GM18502 (cell line): Measurements from ENCODE around the gene MEI1.

ENCODE experiments used
- ATAC-seq: cut with Tn5 transposase; IDR thresholded peaks from one replicate; pipeline ENCODE4 v1.9.1; 2021; ENCODE audit warnings: mild to moderate bottlenecking; ENCODE audit not compliant: unreplicated experiment, poor library complexity

Gene MEI1

DNA sequence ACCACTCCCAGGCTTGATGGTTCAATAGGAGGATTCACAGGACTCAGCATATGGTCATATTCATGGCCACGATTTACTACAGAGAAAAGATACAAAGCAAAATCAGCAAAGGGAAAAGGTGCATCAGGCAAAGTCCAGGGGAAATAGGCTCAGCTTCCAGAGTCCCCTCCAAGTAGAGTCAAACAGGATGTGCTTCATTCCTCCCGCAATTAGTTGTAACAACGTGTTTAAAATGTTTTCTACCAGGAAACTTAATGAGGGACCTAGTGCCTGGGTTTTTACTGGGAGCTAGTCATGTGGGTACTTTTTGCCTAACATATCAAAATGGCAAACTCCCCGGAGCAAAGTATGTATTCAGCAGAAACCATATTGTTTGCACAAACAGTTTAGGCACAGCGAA lies 118.7 kb downstream of the MEI1 start:
- no peak for ATAC-seq

DNA sequence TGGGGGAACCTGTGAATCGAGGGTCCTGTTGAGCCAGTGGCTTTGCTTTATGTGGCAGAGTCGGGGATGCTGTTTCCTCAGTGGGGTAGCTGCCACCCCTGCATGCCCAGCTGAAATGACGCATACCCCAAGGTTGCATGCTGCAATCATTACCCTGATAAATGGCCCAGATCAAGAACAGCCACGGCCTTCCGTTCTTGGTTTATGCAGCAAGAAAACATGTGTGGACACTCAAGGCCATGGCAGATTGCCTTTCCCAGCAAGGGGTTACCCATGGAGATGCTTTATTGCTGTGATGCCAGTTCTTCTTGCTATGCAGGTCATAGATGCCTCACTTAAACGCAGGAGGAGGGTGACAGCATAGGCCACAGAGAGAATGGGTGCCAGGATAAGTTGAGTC lies 119.3 kb downstream of the MEI1 start:
- no peak for ATAC-seq

DNA sequence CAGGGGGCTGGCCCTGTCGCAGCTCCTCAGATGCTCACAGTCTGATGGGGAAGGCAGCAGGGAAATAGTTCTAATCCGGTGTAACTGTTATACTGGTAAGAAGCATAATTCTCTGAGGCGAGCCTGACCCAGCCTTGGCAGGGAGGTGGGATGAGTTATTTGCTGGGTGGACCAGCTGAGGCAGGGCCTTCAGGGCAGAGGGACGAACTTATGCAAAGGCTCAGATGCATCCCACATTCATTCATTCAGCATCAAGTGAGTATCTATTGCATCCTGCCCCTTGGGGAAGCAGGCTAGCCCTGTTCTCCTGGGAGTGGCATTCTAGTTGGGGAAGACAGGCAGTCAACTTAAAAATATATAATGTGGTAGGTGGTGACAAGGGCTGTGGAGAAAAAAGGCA lies 120.0 kb downstream of the MEI1 start:
- ATAC-seq = no peak

DNA sequence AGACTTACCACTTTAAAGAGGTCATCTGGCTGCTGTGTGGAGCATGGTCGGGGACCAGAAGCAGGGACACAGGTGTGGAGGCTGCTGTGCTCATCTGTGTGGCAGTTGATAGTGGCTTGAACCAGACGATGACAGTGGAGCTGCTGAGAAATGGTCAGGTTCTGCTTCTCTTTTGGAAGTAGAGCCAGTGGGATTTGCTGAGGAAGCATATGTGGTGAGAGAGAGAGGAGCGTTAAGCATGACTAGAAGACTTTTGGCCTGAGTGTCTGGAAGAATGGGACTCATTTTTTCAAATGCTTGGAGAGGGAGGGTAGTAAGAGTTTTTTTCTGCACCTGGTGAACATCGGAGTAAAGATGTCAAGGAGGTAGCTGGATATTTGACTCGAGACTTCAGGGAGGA lies 121.1 kb downstream of the MEI1 start:
- ATAC-seq = no peak

DNA sequence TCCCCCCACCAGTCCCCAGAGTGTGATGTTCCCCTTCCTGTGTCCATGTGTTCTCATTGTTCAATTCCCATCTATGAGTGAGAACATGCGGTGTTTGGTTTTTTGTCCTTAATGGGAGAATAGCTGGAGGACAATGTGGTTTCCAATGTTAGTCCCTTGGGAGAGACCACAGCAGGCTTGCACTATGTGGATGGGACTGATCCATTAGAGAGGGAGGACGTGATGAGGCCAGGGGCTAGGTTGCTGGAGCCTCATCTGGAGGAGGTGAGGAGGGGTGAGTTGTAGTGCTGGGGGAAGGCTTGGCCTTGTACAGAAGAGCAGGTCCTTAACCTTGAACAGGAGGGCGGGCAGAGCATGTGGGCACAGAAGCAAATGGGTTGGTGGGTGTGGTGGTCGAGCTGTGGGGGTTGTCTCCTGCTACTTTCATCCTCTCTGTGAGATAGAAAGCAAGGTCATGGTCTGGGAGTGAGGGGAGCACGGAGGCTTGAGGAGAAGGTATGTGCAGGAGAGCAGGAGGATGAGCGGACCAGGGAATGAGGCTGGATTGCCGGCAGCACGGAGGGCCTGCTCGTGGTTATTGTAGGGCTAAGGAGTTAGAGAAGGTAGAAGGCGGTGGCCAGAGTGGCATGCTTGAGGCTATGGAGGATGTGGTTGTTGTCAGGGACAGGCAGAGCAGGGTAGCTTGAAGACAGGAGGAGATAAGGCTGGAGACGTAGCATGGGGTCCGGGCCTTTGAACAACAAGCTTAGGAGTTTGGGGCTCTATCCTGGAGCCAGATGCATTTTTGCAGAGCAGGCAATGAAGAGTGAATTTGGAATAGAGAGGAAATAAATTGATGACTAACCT lies 122.4 kb downstream of the MEI1 start:
- no peak for ATAC-seq

DNA sequence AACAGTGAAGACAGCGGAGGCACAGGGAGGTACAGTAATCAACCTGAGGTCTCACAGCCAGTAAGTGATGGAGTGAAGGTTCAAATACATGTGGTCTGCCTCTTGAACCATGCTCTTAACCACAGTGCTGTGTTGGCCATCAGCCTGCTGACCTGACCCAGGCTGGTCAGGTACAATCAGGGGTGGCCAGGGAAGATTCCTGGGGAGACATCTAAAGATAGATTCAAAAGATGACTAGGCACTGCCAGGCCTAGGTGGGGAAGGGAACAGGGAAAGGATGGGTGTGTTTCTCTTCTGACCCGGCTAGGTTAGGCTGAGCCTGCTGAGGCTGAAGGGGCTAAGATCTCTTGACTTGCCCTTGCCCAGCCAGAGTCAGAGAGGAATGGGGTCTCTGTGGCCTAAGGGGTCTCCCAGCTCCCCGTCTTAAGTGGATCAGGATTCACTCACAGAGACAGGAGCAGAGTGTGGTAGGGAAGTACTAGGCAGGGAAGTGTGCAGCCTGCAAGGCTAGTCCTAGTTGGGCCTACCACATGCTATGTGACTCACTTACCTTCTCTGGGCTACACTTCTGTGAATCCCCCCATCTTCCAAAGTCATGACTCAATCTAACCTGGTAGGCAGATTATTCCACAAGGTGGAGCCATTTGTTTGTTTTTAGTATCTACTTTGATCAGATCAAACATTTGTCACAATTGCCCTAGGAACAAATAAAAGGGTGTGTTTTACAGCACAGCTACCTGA lies 123.2 kb downstream of the MEI1 start:
- no peak for ATAC-seq

DNA sequence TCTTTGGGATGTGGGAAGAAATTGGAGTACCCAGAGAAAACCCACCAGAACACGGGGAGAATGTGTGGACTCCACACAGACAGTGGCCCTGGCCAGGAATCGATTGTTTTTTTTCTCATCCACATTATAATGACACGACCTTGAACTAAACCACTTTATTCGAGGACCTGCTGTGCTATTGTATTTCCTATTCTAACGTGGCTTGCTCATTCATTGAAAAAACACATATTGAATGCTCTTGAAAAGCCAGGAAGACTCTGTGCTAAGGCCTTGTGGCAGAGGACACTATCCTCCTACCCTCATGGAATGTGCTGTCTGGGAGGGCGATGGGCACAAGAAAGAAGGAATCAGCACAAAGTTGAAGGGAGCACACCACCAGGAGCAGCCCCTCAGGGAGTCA lies 124.5 kb downstream of the MEI1 start:
- no peak for ATAC-seq

DNA sequence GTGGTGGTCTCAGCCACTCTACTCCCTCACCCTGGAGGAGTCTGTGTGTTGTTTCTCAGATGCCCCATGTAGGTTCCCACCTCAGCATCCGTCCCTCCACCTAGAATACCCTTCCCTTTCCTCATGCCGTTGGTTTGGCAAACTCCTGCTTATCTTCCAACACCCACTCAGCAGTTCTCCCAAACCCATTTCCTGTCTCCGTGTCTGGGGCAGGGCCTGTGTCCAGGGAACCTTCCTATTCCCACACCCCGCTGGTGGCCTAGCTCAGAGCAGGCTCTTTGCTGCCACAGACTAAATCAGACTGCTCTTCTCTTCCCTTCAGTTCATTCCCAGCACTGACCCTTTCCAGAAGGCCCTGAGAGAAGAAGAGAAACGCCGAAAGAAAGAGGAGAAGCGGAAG lies 126.1 kb downstream of the MEI1 start:
- no peak for ATAC-seq

DNA sequence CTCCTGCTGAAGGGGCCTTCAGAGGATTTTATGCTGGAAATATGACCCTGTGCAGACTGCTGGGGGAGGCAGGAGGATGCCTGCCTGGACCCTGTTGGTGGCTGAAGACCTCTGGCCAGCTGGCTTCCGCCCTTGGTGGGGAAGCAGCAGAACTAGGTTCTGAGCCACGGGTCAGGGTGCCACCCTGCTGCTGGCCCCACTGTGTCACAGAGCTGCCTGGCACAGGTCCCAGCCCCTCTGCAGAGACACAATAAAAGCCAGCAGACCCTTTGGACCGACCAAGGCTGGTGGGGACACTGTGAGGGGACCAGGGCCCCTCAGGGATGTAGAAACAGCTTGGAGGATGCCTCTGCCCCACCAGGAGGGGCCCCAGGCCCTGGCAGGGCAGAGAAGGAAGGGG lies 126.7 kb downstream of the MEI1 start:
- no peak for ATAC-seq

DNA sequence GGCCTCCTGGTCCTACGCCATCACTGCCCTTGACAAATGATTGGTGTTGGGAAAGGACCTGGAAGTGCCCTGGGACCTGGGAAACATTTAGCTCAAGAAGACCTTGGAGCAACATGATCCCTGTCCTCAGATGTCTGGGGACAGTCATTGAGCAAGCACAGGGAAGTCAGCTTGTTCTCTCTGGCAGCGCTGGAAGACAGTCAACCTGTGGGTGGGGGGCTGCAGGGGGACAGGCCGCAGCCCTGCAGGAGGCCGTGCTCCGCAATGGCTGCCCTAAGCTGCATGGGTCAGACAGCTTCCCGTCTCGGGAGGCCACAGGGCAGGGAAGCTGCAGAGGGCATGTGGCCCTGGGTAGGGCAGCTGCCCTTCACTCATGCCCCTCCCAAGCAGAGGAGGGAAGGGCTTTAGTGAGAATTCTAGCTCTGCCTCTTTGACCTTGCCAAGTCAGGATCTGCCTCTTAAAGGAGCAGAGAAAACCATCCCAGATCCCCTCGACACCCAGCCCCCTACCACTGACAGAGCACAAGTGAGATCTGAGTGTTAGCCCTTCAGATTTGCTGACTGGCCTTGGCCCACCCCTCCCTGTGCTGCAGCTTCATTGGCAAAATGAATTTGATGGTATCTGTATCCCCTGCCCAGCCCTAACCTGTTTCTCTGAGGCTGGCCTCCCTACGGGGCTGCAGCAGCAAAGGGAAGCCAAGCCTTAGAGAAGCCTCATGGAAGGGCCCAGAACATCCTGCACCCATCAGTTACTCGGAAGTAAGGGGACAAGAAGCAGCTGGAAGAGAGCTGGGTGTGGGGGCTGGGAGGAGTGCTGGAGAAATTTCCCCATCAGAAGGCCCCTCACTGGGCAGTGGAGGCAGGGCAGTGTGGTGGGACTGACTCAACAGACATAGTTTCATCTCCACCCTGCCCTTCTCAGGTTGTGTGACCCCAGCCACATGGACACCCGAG lies 127.4 kb downstream of the MEI1 start:
- no peak for ATAC-seq

DNA sequence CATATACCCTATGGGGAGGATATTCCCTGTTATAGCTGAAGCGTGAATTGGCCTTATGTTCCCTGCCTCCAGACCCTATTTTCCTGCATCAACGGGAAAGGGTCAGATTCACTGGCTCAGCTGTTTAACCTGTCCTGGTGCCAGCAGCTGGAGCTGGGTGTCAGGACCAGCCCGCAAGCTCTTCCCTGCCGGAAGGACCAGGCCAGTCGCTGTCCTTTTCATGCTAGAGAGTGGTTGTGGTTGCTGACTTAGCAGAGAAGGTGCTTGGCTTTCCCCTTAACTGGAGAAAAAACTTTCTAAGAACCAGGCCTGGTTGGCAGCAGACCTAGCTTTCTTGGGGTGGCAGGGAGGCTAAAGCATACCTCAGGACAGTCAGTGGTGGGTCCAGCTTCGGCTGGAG lies 128.4 kb downstream of the MEI1 start:
- no peak for ATAC-seq

DNA sequence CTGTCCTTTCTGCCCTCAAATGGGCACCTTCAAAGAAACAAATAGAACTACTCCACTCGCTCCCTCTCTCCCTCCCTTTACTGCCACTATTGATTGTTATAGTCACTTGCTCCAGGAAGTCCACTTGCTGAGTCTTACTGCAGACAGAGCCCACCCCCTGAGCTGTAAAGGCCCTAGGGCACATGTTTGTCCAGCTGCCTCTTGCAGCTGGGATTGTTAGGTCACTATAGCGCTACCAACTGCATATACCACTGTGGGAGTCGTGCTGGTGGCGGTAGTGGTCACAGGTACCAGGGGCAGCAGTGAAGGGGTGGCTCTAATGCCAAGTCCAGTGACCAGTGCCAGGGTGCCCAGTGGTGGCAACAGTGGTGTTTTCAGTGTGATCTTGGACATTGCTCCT lies 129.2 kb downstream of the MEI1 start:
- no peak for ATAC-seq

DNA sequence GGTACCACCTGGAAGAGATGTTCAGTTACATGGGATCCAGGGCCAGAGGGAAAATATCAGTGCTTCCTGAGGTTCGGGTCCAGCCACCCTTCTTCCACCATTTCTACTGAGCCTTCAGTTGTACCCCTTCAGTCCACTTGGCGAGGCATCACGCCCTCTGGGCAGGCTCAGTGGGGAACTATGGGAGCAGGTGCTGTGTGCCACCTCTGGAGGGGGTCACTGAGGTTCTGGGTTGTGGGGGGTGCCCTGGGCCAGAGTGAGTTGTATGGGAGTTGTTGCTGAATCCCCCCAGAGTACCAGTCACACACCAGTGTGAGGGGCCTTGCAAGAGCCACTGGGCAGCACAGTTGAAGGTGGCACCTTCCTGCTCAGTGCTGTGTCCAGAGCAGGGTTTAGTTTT lies 130.9 kb downstream of the MEI1 start:
- no peak for ATAC-seq

DNA sequence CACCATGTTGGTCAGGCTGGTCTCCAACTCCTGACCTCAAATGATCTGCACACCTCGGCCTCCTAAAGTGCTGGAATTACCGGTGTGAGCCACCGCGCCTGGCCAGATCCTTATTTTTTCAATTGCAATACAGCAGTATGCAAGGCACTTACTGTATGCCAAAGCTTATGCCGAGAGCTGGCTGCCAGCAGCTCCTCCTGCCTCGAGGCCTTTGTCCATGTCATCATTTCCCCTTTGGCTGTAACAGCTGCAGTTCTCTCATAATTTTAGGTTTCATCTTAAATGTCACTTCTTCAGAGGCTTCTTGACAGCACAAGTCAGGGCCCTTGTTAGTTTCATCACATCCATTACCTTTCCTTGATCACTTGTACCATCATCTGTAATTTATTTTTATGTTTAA lies 132.1 kb downstream of the MEI1 start:
- ATAC-seq = no peak

DNA sequence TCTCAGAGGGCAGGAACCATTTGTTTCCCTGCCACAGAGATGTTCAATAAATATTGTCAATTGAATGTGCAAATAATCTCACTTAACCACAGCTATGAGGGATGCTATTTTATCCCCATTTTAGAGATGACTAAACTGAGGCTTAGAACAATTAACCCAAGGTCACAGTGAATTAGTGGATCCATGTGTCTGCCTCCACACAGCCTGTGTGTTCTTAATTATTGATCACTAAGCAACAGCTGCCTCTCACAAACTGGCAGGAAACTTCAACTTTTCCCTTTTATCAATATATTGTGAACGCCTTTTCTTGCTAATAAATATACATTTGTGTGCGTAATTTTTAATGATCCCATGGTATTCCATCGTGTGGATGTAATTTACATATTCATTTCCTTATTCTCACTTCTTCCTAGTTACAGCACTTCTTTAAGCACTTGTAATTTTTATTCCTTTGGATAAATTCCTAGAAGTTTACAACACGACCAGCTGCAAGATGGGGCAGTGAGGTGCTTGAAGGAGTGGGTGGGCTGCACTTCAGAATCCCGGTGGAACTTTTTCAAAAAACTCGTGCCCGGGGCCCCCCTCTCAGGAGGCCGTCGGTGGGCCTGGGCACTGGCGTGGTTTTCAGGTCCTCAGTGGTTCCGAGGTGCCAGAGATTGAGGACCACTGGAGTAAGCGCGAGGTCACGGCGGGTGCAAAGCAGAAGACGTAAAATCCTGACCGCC lies 132.7 kb downstream of the MEI1 start:
- ATAC-seq = peak; percentile 5

DNA sequence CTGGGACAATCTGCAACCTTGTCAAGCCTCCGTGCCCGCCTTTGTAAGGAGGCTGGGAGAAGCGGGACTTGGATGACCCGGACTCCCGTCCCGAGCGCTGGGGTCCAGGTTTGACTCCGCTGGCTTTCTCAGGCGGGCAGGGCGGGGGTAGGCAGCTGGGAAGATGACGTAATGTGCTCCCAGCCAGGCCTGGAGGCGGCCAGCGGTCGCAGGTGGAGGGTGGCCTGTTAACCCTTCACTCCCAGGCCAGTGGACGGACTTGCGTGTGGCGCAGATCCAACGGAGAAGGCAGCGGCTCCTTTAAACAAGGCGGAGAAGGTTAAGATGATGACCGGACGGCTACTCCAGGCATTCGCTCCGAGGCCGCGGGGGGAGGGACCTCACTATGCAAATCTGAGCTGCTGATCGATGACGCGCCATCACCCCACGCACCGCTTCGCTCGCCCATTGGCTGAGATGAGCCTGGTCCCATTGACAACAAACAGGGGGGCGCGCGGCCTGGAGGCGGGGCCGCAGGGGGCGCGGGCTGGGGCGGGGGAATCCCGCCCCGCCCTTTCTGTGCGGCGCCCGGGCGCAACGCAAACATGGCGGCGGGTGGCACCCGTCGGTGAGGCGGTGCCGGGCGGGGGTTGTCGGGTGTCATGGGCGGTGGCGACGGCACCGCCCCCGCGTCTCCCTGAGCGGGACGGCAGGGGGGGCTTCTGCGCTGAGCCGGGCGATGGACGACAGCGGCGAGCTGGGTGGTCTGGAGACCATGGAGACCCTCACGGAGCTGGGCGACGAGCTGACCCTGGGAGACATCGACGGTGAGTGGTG lies 133.5 kb downstream of the MEI1 start, which contains the start of gene SREBF2:
Gene SREBF2, plus strand, starts transcription at position 553 of the 816 bp plus-strand sequence. Its CDS starts 166 bp downstream, at position 719.
- peak; percentile 86 for ATAC-seq

DNA sequence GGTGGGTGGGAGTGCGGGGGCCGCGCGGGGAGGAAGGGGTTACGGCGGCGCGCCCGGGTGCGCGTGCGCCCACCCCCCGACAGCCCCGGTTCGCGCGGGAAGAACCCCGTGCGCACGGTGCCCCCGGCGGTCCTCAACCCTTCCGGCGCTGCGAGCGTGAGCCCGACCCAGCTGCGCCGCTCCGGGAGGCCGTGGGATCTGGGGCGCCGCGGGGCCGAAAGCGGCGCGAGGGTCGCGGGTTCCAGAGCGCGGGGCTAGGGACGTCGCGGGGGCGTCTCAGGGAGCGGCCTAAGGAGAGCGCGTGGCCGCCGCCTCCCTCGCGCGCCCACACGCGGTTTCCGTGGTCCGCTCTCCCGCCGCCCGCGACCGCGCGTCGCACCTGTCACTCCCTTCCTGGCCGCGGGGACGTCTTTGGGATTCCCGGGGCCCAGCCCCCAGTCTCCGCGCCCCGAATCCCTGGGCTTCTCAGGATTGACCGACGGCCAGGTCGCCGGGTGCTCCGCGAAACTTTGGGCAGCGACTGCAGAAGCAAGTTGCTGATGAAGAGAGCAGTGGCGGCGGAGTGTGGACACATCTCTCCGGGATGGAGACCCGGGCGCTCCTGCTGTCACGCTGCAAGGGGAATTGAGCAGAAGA lies 134.2 kb downstream of the MEI1 start:
- ATAC-seq = peak; percentile 11
